ENCODE data around the gene METTL6. TPM values are rescaled to one million over a fixed set of nuclear protein-coding genes. Genes with fewer than 3 reads are reported as not detected.

The METTL6 gene
- total RNA-seq, 1 experiment from 2014 or later = 25.6 TPM

DNA sequence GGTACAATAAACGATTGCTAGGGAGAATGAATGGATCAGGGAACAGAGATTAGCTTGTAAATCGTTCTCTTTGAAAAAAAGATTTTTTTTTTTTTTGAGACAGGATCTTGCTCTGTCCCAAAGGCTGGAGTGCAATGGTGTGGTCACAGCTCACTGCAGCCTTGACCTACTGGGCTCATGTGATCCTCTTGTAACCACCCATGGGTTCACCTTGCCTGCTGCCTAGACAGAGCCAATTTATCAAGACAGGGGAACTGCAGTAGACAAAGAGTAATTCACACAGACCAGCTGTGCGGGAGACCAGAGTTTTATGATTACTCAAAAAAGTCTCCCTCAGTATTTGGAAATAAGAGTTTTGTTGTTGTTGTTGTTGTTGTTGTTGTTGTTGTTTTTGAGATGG lies 39.6 kb downstream of the METTL6 start:
- no peak overlapping the region for H2BK5ac ChIP-seq (ENCODE audit: insufficient read length, low read length)
- no peak overlapping the region for H3K9ac ChIP-seq (ENCODE audit: extremely low read depth, insufficient read length, low read length)
- peaks cover 5% of the 10 kb centered on the region for H3K27me3 Mint-ChIP-seq (ENCODE audit: low read depth)
- H4K8ac ChIP-seq (replicated peaks; ENCODE audit: insufficient read length, low read depth, low read length) = no peak overlapping the region
- no peak overlapping the region for H3K4me2 ChIP-seq (ENCODE audit: insufficient read depth, insufficient read length, low read length)
- no peak overlapping the region for H3K27ac Mint-ChIP-seq
- no peak overlapping the region for H2BK12ac ChIP-seq (ENCODE audit: insufficient read length, low read depth, low read length)
- H2AK5ac ChIP-seq (ENCODE audit: insufficient read length, low read length) = no peak overlapping the region
- no peak overlapping the region for H3K27ac ChIP-seq (ENCODE audit: insufficient read length, low read depth, low read length)
- H3K36me3 Mint-ChIP-seq (ENCODE audit: insufficient read depth in 1 of 3, low read depth in 3 of 3) = peaks cover 0 to 7% (median 6%) of the 10 kb centered on the region in 3 experiments; a peak in 2 of 7 replicates
- H3K4me1 ChIP-seq (ENCODE audit: insufficient read depth, low read length) = no peaks in the 10 kb centered on the region
- DNase-seq = no peak
- no peak overlapping the region for H3T11ph ChIP-seq (ENCODE audit: low read length)
- no peak overlapping the region for H2BK20ac ChIP-seq (ENCODE audit: low read depth, low read length, poor library complexity, severe bottlenecking)
- H3K23me2 ChIP-seq (ENCODE audit: insufficient read length, low read depth, low read length, poor library complexity, severe bottlenecking) = no peaks in the 10 kb centered on the region
- no peak overlapping the region for H3K4ac ChIP-seq (ENCODE audit: low read depth, low read length)
- TF ChIP-seq, protein P1, sequence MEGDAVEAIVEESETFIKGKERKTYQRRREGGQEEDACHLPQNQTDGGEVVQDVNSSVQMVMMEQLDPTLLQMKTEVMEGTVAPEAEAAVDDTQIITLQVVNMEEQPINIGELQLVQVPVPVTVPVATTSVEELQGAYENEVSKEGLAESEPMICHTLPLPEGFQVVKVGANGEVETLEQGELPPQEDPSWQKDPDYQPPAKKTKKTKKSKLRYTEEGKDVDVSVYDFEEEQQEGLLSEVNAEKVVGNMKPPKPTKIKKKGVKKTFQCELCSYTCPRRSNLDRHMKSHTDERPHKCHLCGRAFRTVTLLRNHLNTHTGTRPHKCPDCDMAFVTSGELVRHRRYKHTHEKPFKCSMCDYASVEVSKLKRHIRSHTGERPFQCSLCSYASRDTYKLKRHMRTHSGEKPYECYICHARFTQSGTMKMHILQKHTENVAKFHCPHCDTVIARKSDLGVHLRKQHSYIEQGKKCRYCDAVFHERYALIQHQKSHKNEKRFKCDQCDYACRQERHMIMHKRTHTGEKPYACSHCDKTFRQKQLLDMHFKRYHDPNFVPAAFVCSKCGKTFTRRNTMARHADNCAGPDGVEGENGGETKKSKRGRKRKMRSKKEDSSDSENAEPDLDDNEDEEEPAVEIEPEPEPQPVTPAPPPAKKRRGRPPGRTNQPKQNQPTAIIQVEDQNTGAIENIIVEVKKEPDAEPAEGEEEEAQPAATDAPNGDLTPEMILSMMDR (conservative IDR thresholded peaks at IDR 0.05) = no peak
- no peak overlapping the region for H3K18ac ChIP-seq (ENCODE audit: insufficient read length, low read depth, low read length)
- H3K4me1 Mint-ChIP-seq = no peaks in the 10 kb centered on the region
- no CpG with 5 or more reads among the region's 3 CpGs for WGBS (ENCODE audit: extremely low coverage, insufficient read length, low lambda C conversion rate)
- H3K56ac ChIP-seq (ENCODE audit: insufficient read length, low read depth, low read length) = no peak overlapping the region
- no peak overlapping the region for H3K4me3 Mint-ChIP-seq
- H3K9me3 ChIP-seq (ENCODE audit: control insufficient read depth, low read depth, low read length) = no peaks in the 10 kb centered on the region
- H2BK120ac ChIP-seq (ENCODE audit: low read depth, low read length, poor library complexity, severe bottlenecking) = no peak overlapping the region
- H3K9me3 Mint-ChIP-seq = peaks cover 17 to 23% of the 10 kb centered on the region in 2 experiments
- no peaks in the 10 kb centered on the region for H4K20me1 ChIP-seq (ENCODE audit: control insufficient read depth, insufficient read depth, insufficient read length)
- H4K91ac ChIP-seq (ENCODE audit: insufficient read length, low read depth, low read length) = no peak overlapping the region
- no peaks in the 10 kb centered on the region for H3K27me3 ChIP-seq (ENCODE audit: insufficient read depth, low read length)
- no peak overlapping the region for H2BK15ac ChIP-seq (ENCODE audit: low read depth, low read length)
- no peak overlapping the region for H4K5ac ChIP-seq (ENCODE audit: insufficient read length, low read depth, low read length)
- no peaks in the 10 kb centered on the region for H3K79me1 ChIP-seq (ENCODE audit: insufficient read depth, low read depth, low read length, poor library complexity, severe bottlenecking)
- no peak overlapping the region for H2AFZ ChIP-seq (ENCODE audit: low read length)
- H3K14ac ChIP-seq (ENCODE audit: insufficient read depth, low read length) = no peak overlapping the region
- no peaks in the 10 kb centered on the region for H3K79me2 ChIP-seq (ENCODE audit: insufficient read depth, low read length)
- no peak overlapping the region for H3K23ac ChIP-seq (ENCODE audit: insufficient read length, low read depth, low read length)
